Lung (tissue), 12 donors: Measurements from ENCODE around the gene PRKAG1. TPM values are rescaled to one million over a fixed set of nuclear protein-coding genes. Genes with fewer than 3 reads are reported as not detected.

Source experiments
- ATAC-seq: fragments of 200-7000 bp; cut with Tn5 transposase; one replicate; pipeline ENCODE4 v1.9.1; 2020; ENCODE audit warnings: moderate number of reproducible peaks; ENCODE audit not compliant: insufficient read depth, low FRiP score
- DNase-seq, 3 donors: peaks; one replicate each; pipeline ENCODE4 v3.0.0-alpha.2; 2013 to 2017
- H3K27ac ChIP-seq, 2 donors: one replicate each; pipeline ENCODE4 v1.5.1; 2013; ENCODE audit warnings: mild to moderate bottlenecking in 2 of 2, moderate library complexity in 2 of 2, control low read depth in 1 of 2, inconsistent platforms in 1 of 2, low read depth in 1 of 2, low read length in 1 of 2
- H3K27me3 ChIP-seq, 3 donors: one replicate each; pipeline ENCODE4 v1.5.1; 2013; ENCODE audit warnings: low read length in 2 of 3; ENCODE audit not compliant: control insufficient read depth in 3 of 3, insufficient read depth in 3 of 3
- H3K36me3 ChIP-seq, 4 donors: one replicate each; pipeline ENCODE4 v1.5.1; 2013; ENCODE audit warnings: low read length in 4 of 4, mild to moderate bottlenecking in 1 of 4, moderate library complexity in 1 of 4; ENCODE audit not compliant: control insufficient read depth in 4 of 4, insufficient read depth in 4 of 4
- H3K4me1 ChIP-seq, 5 donors: one replicate each; pipeline ENCODE4 v1.5.1; 2013; ENCODE audit warnings: low read length in 5 of 5, mild to moderate bottlenecking in 2 of 5, moderate library complexity in 1 of 5; ENCODE audit not compliant: control insufficient read depth in 5 of 5, insufficient read depth in 5 of 5
- H3K4me3 ChIP-seq: one replicate; pipeline ENCODE4 v1.5.1; 2013; ENCODE audit warnings: mild to moderate bottlenecking, control low read depth, moderate library complexity
- H3K9ac ChIP-seq, 2 donors: one replicate each; pipeline ENCODE4 v1.5.1; 2013; ENCODE audit warnings: low read length in 2 of 2, control low read depth in 1 of 2; ENCODE audit not compliant: insufficient read depth in 1 of 2
- H3K9me3 ChIP-seq, 4 donors: one replicate each; pipeline ENCODE4 v1.5.1; 2013; ENCODE audit warnings: low read length in 3 of 4, mild to moderate bottlenecking in 1 of 4, moderate library complexity in 1 of 4; ENCODE audit not compliant: control insufficient read depth in 4 of 4, insufficient read depth in 3 of 4
- WGBS, 2 donors: extraction: QIAGEN DNeasy Blood & Tissue Kit; methylation state at CpG; one replicate each; pipeline ENCODE4 v1.1.7; 2013; 5-methylcytosine and 5-hydroxymethylcytosine counted together
- polyA plus RNA-seq, 2 donors: library from polyadenylated mRNA; stranded (reverse); fragments of 200-250 nt; gene quantifications; one replicate each; pipeline ENCODE4 v1.2.1, GENCODE V29; 2013
- total RNA-seq, 2 donors: library from RNA; depleted of rRNA in 1 of 2; stranded (reverse); fragments of >200 nt in 1 of 2; gene quantifications; one replicate each; pipeline ENCODE4 v1.2.1, GENCODE V29; 2014 to 2021
- TF ChIP-seq, protein P1 (sequence below): IDR thresholded peaks from 2 replicates; pipeline ENCODE4 v1.5.1; 2012; ENCODE audit warnings: mild to moderate bottlenecking; ENCODE audit errors: control extremely low read depth, extremely low read depth
- donor health status: control.
- donor health status: control.
- donor health status: Bipolar disorder and iron deficiency.
- donor health status: healthy.
- donor health status: DM: yes; HTN: yes; CAD: no.

The PRKAG1 gene
- total and polyA plus RNA-seq, 4 donors, result 33.1 to 54.5 (median 49.6) TPM

DNA sequence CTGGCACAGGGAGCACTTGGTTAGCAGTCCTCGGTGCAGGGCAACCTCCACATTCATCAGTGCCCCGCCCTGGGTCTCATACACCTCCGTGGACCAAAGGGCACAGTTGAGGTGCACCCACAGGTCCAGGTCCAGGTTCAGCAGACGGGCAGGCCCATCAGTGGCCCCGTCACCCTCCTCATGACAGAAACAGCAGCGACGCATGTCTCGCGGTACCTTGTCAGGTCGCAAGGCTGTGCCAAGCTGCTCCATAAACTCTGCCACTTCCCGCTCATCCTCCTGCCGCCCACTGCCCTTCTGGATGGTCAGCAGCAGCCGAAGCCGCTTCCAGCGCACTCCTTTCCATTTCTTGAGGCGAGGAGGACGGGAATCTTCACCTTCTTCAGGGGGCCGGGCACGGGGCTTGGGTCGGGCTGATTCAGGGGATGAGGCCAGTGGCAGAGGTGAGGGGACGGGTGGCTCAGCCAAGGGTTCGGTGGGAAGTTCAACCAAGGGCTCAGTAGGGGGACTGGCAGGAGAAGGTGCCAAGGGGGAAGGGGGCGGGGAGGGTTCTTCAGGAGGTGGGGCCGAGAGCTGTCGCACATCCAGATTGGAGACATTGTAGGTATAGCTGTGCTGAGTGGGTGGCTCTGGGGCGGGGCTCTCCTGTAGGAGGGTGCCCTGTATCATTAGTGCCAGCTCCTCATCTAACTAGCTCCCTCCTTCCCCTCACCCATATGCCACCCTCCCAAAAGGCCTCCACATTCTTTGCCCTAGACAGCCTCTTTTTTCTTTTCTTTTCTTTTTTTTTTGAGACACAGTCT is 8.3 kb upstream of the PRKAG1 start:
- Histone ChIP-seq H3K27ac (no peak overlapping the region), H3K27me3 (no peaks in the 10 kb centered on the region), H3K36me3 (peaks cover 28 to 77% (median 61%) of the 10 kb centered on the region in 4 donors), H3K4me1 (no peaks in the 10 kb centered on the region), H3K4me3 (no peak overlapping the region), H3K9me3 (peaks cover 0 to 2% (median 0%) of the 10 kb centered on the region in 4 donors), H3K9ac (no peak overlapping the region)
- no peak for ATAC-seq
- DNase-seq, result no peak
- WGBS, 2 donors, result 95 to 97% methylated on average over 26 of the region's 26 CpGs
- TF ChIP-seq, protein P1, sequence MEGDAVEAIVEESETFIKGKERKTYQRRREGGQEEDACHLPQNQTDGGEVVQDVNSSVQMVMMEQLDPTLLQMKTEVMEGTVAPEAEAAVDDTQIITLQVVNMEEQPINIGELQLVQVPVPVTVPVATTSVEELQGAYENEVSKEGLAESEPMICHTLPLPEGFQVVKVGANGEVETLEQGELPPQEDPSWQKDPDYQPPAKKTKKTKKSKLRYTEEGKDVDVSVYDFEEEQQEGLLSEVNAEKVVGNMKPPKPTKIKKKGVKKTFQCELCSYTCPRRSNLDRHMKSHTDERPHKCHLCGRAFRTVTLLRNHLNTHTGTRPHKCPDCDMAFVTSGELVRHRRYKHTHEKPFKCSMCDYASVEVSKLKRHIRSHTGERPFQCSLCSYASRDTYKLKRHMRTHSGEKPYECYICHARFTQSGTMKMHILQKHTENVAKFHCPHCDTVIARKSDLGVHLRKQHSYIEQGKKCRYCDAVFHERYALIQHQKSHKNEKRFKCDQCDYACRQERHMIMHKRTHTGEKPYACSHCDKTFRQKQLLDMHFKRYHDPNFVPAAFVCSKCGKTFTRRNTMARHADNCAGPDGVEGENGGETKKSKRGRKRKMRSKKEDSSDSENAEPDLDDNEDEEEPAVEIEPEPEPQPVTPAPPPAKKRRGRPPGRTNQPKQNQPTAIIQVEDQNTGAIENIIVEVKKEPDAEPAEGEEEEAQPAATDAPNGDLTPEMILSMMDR, result no peak

DNA sequence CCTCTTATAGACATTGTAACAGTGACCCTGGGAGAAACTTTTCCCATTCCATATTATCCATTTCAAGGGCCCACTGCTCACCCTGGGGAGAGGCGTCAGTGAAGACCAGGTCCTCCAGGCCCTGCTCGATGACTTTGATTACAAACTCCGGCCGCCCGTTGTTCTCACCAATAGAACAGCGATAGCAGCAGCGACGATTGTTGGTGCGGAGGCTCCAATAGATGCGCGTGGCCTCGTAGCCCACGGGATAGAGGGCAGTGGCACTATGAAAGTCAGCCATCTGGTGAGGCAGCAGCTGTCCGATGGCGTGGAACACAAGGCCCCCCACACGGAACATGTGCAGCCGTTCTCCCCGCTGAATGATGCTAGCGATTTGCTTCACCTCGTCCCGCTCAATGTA is 7.5 kb upstream of the PRKAG1 start:
- ATAC-seq (no peak), DNase-seq (no peak)
- H3K9ac ChIP-seq, result no peak overlapping the region
- H3K4me1 ChIP-seq, result no peaks in the 10 kb centered on the region
- H3K27ac ChIP-seq, result no peak overlapping the region
- H3K4me3 ChIP-seq, result no peak overlapping the region
- H3K27me3 ChIP-seq, result no peaks in the 10 kb centered on the region
- TF ChIP-seq, protein P1, result no peak
- 95 to 98% methylated on average over 21 of the region's 21 CpGs for WGBS, 2 donors
- H3K9me3 ChIP-seq, result peaks cover 0 to 2% (median 0%) of the 10 kb centered on the region in 4 donors
- peaks cover 33 to 76% (median 59%) of the 10 kb centered on the region in 4 donors for H3K36me3 ChIP-seq

DNA sequence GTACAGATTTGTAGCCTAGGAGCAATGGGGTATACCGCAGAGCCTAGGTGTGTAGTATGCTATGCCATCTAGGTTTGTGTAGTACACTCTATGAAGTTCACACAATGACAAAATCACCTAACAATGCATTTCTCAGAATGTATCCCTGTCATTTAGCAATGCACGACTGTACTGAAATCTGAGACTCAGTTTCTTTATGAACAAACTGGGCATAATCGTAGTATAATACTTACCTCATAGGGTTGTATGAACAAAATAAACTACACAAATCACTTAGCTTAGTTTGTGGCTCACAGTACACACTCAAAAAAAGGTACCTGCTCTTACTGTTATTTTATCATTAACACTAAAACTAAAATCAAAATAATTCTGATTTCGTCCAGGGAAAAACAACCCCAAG is 6.9 kb upstream of the PRKAG1 start:
- Histone ChIP-seq H3K9me3 (peaks cover 0 to 2% (median 0%) of the 10 kb centered on the region in 4 donors), H3K9ac (no peak overlapping the region), H3K36me3 (peaks cover 38 to 73% (median 54%) of the 10 kb centered on the region in 4 donors), H3K27me3 (no peaks in the 10 kb centered on the region), H3K27ac (no peak overlapping the region), H3K4me1 (no peaks in the 10 kb centered on the region), H3K4me3 (no peak overlapping the region)
- TF ChIP-seq, protein P1, result no peak
- no peak for DNase-seq
- 93 to 98% methylated on average over 4 of the region's 4 CpGs for WGBS, 2 donors
- ATAC-seq, result no peak
